ENCODE data around the gene MARK3.
"Not testable (repeated sequence)": the region's sequence is repeated elsewhere in the genome, so short reads cannot be mapped to it uniquely, and the experiment has no call there.

MARK3 gene

DNA sequence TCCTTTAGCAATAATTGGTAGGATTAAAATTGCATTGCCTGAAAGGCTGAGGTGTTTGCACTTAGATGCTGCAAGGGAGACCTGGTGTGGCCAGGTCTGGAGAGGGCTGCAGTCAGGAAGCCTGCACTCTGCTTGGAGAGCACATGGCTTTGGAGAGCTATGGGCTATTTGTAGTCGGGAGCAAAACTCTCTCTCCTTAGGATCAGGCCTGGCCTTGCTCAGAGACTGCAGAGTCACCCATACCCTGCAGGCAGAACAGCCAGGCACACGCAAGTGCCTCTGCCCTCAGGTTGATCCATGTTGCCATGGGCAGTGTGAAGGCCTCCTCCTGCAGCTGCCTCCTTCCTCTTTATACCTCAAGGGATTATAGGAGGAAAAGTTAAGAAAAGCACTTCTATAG, 110.6 kb downstream of the MARK3 start:
- no peak for DNase-seq

DNA sequence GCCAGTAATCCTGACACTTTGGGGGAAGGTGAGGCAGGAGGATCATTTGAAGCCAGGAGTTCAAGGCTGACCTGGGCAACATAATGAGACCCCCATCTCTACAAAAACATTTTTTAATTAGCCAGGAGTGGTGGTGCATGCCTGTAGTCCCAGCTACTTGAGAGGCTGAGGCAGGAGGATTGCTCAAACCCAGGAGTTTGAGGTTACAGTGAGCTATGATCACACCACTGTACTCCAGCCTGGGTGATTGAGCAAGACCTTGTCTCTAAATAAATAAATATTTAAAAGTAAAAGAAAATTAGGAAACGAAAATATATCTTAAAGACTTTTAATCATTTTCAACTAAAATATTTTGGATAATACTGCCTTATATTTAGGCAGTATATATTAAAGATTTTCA, 111.6 kb downstream of the MARK3 start:
- no peak for DNase-seq

DNA sequence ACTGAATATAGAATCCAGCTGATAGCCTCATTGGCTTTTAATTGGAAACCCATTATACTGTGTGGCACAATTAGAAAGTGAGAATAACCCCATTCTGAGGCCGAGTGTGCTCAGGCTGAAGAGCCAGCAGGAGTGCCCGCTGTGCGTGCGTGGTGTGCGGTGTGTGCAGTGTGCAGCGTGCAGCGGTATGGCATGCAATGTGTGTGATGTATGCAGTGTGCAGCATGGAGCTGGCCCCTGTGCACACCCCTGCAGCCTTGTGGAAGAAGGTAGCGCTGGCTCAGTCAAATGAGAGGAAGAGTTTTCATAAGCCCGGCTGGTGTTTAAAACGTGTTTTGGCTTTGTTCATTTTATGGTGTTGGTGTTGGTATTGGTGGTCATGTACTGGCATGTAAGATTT, 114.5 kb downstream of the MARK3 start:
- no peak for DNase-seq

DNA sequence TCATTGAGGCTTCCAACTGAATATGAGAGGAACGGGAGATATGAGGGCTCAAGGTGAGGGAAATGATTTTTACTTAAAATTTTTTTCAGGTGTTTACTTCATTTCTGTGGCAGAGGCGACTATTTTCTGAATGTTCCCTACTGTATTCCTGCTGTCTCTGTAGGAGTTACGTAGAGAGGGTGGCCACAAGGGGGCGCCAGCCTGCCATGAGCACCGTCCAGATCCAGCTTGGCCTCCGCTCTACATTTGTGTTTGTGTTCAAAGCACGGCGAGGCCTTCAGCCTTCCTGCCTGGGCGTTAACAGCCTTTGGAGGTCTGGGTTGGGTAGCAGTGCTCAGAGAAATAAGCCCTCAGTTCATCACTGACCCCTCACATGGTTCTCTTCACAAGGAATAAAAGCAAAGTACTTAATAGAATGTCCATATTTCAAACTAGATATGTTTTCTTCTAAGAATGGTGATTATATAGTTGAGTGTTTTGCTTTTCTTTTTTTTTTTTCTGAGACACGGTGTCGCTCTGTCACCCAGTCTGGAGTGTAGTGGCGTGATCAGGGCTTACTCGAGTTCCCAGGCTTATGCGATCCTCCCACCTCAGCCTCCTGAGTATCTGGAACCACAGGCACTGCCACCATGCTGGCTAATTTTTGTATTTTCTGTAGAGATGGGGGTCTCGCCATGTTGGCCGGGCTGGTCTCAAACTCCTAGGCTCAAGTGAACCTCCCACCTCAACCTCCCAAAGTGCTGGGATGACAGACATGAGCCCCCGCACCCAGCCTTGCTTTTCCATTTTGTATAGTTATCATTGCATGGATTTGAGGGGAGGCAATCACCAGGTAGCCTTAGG, 115.2 kb downstream of the MARK3 start:
- peak; percentile 80 for DNase-seq

DNA sequence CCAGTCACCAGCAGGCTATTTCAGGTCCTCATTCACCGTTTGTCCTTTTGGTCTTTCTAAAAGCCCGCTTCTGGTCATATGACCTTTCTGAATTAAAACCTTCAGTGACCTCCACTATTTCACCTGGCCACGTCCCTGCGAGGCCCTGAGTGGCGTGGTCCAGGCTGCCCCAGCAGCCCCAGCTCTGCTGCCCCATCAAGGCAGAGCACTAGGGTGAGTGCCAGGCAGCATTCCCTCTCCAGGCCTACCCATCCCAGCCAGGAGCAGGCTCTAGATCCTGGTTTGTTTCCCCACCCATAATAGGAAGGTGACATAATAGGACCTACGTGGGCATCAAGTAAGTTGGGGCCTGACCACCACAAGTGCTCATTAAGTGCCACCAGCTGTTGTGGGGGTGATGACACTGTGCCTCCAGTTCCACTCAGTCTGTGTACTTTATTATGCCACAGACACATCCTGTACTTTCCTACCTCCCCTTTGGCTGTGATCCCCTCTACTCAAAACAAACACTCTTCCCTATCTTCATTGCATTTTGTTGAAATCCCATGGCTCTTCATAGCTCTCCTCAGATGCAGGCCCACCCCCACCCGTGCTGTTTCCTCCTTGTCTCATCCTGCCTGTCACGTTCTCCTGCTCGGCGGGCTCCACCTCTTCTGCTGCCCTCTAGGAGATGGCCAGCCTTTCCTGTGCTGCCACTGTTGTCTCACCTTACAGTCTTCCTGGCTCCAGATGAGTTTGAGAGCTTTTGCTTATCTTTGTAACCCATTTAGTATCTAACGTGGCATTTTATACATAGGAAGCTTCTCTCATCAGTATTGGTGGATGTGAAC, 116.0 kb downstream of the MARK3 start:
- DNase-seq: no peak

DNA sequence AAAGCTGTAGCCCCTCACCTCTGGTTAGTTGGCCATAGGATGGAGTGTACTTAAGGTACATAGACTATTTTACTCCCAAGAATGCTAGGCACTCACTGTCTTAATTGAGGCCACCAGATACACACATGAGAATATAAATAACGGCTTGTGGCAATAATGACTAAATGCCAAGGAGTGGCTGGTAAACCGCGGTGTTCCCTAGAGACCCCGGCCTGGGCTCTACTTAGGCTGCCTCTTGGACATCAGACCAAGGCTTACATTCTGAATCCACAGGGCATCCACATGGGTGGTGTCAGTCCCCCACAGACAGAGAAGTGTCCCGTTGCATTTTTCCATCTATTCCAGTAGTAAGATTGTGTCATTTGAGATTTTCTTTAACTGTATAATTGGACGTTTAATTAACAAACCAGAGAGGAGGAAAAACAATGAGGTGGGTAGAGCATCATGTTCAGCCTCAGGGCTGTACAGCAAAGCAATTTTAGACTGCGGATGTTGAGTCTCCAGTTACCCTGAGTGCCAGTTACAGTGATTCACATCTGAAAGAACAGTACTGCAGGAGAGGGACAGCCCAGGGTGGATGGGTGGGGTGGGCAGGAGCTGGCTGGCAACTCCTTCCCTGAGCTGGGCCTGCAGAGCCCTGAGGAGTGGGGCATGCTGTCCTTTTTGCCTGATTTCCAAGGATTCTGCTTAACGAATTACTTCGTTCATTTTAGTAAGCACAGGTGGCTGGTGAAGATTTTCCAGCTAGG, 116.9 kb downstream of the MARK3 start:
- no peak for DNase-seq

DNA sequence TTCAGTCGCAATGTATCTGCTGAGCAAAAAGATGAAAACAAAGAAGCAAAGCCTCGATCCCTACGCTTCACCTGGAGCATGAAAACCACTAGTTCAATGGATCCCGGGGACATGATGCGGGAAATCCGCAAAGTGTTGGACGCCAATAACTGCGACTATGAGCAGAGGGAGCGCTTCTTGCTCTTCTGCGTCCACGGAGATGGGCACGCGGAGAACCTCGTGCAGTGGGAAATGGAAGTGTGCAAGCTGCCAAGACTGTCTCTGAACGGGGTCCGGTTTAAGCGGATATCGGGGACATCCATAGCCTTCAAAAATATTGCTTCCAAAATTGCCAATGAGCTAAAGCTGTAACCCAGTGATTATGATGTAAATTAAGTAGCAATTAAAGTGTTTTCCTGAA, 117.7 kb downstream of the MARK3 start:
- DNase-seq: no peak

DNA sequence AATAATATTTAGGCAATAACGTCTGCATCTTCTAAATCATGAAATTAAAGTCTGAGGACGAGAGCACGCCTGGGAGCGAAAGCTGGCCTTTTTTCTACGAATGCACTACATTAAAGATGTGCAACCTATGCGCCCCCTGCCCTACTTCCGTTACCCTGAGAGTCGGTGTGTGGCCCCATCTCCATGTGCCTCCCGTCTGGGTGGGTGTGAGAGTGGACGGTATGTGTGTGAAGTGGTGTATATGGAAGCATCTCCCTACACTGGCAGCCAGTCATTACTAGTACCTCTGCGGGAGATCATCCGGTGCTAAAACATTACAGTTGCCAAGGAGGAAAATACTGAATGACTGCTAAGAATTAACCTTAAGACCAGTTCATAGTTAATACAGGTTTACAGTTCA, 118.1 kb downstream of the MARK3 start:
- no peak for DNase-seq

DNA sequence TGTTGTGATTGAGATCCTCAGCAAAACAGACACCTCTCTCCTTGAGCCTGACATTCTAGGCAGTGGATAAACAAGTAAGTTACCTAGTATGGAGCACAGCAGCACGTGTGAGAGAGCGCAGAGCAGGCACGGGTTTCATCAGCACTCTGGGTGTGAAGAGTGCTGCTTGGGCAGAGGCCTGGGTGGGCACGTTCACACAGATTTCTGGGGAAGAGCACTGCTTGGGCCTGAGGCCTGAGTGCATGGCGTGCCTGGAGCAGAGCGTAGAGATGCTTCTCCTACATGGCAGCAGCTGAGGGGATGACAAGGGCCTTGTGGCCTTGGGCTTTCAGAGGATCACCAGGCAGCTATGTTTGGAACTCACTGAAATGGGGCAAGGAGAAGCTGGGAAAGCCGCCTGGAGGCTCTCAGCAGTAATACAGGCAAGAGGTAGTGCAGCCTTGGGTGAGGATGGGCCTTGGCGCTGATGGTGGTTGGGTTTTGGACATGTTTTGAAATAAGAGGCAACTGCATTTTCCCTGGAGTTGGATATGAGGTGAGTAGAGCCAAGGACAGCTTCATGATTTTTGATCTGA, 119.9 kb downstream of the MARK3 start:
- no peak for DNase-seq

DNA sequence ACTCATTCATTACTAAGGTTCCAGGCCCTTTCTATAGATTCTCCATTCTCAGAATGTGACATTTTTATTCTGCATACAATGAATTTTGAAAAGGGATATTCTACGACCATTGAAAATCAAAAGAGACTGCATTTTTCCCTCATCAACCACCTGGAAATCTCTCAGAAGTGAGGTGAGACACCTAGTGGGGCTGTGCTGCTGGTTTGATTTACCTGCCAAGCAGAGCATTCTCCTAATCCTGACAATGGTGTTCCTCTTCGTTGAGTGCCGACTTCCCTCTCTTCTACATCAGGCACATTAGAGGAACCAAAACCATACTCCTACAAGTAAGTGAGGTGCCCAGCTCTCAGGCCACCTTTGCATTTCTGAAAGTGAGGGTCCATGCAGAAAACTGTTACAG, 122.5 kb downstream of the MARK3 start:
- DNase-seq: no peak

DNA sequence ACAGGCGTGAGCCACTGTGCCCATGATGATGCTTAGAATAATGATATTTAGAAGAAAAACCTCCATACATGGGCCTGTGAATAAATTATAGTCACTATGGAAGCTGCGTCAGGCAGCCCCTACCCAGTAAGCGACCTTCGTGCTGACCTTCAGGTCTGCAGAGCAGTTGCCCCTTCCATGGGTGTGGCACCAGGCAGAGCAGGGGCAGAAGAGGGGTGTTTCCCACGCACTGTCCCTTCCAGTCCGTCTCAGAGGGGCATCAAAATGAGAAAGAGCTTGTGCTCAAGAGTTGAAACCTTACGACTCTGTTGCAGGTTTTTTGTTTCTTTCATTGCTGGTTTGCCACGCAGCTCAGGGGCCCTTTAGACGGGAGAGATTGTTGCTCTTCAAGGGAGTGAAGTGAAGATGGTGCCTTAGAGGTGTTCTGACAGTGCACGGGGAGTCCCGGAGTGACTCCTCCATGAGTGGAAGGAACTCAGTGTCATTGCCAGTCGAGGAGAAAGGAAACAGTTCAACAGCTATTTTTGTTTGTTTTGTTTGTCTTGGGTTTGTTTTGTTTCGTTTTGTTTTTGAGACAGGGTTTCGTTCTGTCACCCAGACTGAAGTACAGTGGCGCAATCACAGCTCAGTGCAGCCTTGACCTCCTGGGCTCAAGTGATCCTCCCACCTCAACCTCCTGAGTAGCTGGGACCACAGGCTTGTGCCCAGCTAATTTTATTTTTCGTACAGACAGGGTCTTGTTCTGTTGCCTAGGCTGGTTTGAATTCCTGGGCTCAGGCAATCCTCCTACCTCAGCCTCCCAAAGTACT, 123.5 kb downstream of the MARK3 start:
- DNase-seq: no peak

DNA sequence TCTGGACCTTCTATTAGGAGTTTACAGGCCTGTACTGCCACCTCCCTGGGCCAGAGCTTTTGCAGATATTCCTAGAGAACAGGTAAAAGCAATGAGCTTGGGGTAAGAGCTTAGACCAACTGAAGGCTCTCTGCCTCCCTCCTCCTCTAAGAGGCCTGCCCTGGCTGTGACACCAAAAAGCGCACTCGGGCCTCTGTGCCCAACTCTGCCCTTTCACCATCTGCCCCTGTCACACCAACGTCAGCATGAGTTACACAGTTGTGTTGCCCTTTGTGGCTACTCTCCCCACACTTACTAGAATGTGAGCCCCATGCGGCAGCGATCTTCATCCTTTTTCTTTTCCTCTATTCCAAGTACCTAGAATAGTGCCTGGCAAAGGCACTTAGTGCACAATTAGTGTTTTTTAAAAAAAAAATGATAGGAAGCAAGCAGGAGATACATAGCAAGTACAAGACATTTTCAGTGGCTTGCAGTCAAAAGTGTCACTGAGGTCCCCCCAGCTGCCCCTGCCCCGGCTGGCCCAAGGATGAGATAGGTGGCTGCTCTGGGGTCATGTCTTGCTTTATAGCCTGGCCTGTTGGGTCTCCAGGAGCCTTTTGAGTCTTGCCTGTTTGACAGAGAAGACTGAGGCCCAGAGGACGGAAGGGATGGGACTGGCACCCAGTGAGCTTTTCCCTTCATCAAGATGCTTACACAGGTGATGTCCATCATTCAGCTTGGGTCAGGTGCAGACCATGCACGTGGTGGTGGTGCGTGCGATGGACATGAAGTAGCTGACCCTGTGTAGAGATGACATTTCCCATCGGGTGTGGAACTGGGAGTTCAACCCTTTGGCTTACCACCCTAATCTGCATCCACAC, 124.9 kb downstream of the MARK3 start:
- no peak for DNase-seq

DNA sequence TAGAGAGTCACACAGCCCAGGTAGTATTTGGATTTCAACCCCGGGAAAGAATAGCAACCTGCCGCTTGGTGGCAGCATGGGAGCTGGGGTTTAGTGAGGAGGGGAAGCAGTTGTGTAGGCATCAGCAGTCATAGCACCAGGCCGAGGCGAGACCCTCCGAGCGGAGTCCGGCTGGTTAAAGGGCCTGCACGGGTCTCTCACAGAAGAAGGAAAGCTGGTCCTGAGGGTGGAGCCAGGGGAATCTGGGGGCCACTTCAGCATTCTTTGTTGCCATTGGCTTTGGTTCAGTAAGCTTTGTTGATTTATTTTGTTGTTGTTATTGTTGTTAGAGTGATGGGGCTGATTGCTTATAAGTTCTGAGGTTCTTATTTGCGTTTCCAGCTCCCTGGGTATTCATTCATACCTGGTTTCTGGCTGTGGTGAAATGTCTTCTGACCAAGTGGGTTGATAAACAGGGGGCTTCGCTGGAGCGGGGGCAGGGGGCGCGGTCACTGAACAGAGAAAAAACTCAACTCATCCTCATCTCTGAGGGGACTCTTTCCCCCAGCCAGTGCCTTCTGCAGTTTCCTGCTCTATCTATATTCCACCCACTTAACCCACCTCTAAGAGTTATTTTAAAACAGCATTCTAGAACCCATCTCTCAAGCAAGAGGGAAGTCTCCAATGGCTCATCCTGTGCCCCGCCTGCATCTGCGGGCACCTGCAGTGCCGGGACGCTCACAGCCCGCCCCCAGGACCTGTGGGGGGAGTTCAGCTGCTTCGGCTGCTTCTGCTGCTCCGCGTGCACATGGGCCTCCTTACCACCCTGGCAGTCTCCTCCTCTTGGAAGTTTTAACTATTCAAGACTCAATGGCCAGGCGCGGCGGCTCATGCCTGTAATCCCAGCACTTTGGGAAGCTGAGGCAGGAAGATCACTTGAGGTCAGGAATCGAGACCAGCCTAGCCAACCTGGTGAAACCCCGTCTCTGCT, 125.8 kb downstream of the MARK3 start:
- no peak for DNase-seq

DNA sequence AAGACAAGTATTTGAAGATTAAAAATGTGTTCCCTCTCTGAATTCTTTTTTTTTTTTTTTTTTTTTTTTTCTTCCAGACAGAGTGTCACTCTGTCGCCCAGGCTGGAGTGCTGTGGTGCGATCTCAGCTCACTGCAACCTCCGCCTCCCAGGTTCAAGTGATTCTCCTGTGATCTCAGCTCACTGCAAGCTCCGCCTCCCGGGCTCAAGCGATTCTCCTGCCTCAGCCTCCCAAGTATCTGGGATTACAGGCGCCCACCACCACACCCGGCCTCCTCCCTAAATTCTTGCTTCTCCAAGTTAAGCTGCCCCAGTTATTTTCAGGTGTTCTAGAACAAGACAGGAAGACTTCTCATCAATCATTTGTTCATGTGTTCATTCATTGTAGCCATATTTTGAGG, 127.0 kb downstream of the MARK3 start:
- not testable (repeated sequence) for DNase-seq

DNA sequence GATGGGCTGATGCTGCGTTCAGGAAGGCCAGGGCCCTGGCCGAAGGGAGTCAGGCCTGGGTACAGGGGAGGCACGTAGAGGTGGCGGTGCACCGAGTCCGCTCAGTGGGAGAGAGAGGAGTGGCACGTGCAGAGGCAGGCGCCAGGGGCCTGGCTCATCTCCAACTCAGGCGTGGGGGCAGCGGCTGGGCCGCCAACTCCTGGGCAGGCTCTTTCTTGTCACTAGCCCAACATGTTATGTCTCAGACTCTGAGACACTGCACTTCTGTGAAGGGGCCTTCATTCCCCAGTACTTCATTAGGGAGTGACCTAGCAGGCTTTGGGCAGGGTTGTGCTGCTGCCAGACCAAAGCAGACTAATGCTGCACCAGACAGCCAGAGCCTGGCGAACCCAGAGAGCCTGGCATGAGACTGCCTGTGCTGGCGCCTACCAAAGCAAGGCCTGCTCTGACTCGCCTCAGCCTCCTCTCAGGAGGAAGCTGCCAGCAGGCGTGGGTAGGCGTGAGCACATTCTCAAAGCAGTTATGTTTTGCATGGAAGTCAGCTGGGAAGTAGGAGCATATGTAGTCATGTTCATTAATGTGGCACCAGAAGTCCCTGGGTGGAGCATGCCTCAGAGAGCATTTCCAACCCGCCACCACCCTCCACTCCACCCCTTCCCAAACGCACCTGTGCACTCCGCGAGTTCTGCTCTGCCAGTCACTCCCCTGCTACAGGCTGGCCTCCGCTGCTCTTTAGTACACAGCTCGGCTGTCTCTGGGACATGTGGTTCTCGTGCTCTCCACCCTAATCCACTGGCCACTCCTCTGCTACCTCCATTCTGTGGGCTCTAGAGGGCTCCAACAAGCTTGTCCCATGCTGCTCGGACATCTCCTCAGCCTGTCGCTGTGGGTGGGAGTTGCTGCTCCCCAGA, 127.7 kb downstream of the MARK3 start:
- no peak for DNase-seq

DNA sequence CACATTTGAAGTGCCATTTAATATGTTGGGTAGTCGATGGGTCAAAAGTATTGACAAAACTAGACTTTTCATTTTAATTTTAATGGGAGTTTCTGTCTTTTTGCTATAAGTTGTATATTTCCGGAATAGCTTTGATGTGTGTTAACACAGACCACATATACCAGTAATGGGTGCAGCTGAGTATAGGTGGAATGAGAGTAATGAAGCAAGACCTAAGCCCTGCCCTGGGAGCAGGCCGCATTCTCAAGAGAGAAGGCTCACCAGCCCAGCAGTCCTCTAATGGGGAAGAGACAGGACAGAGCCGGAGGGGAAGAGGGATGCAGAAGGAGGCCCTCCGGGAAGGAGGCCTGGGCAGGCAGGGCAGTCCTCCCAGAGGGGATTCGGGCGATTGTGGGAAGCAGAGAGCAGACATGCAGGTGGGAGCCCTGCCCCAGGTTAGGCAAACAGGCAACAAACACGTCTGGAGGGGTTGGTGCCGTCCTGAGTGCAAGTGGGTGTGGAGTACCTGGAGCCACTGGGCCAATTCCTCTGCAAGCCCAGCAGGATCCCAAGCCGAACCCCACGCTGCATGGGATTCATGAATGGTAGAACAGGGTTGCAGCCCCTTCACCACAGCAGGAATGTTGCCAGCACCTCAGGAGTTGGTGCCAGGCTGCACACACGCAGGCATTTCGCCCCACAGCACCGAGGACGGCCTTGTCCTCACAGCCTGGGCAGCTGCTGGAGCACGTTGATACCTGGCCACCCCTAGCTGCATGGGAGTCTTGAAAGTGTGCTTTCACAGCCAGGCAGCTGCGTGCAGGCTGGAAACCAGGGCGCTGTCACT, 129.6 kb downstream of the MARK3 start:
- DNase-seq: no peak

DNA sequence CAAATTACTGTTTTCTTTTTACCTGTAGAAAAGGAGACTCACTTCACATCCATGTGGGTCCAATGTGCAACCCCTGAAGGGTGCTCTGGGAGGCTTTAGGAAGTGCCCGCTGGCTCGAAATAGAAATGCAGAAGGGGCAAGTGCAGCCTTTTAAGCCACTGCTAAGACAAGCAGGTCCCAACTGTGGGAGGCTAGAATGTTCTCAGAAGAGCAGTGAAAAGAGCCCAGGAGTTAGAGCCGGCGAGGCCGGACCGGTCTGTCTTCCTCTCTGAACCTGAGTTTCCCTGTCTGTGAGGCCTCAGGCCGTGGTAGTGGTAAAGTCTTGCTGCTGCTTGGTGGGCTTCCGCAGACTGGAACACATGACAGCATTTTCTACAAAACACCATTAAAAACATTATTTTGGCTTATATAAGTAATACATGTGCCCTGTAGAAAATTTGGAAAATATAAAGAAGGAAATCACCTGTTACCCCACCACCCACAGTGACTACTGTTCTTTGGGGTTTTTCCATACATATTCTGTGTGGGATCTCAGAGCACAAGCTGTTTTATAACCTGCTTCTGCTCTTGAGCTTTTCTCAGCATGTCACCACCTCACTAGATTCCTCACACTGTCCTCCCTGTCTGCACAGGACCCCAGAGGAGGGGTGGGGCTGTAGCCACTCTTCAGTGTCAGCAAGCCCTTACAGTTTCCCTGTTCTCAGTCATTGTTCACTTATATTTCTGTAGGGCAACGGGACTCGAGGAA, 131.4 kb downstream of the MARK3 start:
- no peak for DNase-seq

All from activated CD4-positive, alpha-beta T cell treated with anti-CD3 and anti-CD28 coated beads, Interleukin-10, Interleukin-2, amounts not matched to agents 100 ng/mL and 50 ng/mL, durations not matched to agents 16 hours and 8 hours (primary cell).